ENCODE results near the gene TRPM3. TPM values are rescaled to one million over a fixed set of nuclear protein-coding genes. Genes with fewer than 3 reads are reported as not detected.

TRPM3 gene
- total RNA-seq, 1 donor from 2014 or later, result not detected

- H3K27ac Mint-ChIP-seq, result no peak overlapping the region
- intact Hi-C loops (cut with micrococcal nuclease), result no loop called here
These were observed 747 bp downstream of the TRPM3 start for GRCh38 chr9:71120501-71121247.

DNA sequence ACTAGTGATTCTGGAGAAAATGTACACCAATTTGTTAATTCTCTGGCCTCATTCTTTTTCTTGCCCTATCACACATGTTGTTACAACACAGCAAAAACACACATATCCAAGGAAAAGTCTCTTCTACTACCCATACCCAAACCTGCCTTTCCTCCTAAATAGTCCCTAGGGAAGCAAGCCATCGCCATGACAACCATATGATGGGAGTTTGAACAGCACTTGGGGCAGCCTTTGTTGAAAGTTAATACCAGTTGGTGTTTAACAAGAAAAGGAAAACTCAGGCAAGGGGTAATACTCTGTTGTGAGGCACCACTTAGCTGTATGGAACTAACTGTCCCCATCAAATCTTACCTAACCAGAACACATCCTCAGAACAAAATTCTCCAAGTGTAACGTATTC lies 1.7 kb downstream of the TRPM3 start:
- no peak for DNase-seq
- H3K27ac Mint-ChIP-seq, result no peak overlapping the region
- peaks cover 10% of the 10 kb centered on the region for H3K27me3 Mint-ChIP-seq
- H3K4me1 Mint-ChIP-seq, result no peaks in the 10 kb centered on the region
- no peaks in the 10 kb centered on the region for H3K36me3 Mint-ChIP-seq (ENCODE audit: low read depth)
- H3K9me3 Mint-ChIP-seq, result no peaks in the 10 kb centered on the region
- H3K4me3 Mint-ChIP-seq, result no peak overlapping the region
- intact Hi-C loops (cut with micrococcal nuclease), result no loop called here

More at GRCh38 chr9:71120501-71121247, 747 bp downstream of the TRPM3 start:
- no peak for DNase-seq
- Mint-ChIP-seq H3K4me1 (no peaks in the 10 kb centered on the region), H3K27me3 (peaks cover 10% of the 10 kb centered on the region), H3K9me3 (no peaks in the 10 kb centered on the region), H3K36me3 (ENCODE audit: low read depth) (no peaks in the 10 kb centered on the region), H3K4me3 (no peak overlapping the region)

GRCh38 chr9:71118324-71118723 lies 3.1 kb downstream of the TRPM3 start:
- Mint-ChIP-seq H3K4me1 (no peaks in the 10 kb centered on the region), H3K27me3 (peaks cover 10% of the 10 kb centered on the region), H3K9me3 (no peaks in the 10 kb centered on the region), H3K27ac (no peak overlapping the region), H3K4me3 (no peak overlapping the region), H3K36me3 (ENCODE audit: low read depth) (no peaks in the 10 kb centered on the region)
- intact Hi-C loops (cut with micrococcal nuclease), result no loop called here
- no peak for DNase-seq

DNA sequence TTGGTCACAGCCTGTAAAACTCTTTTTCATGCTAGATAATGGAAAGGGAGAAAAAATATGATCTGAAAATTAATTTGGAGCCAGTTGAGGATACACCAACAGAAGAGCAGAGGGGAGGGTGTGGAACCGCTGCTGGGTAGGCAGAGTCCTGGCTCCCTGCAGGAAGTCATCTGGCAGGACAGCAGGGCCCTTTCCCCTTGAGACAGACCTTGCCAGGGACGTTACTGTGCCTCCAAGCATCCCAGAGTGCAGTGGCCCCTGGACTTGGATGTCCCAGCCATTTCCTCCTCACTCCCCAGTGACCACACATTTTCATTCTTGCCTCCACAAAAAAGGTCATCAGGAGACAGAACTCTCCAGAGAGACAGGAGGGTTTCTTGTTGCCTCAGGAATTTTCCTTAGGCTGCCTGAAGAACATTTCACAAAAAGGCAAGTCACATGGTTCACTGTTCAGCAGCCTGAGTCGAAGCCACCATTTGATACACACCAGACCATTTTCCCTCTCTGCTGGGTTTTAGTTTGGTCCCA lies 5.9 kb downstream of the TRPM3 start:
- H3K4me3 Mint-ChIP-seq, result no peak overlapping the region
- intact Hi-C loops (cut with micrococcal nuclease), result no loop called here
- no peak for DNase-seq
- H3K27ac Mint-ChIP-seq, result no peak overlapping the region
- H3K36me3 Mint-ChIP-seq (ENCODE audit: low read depth), result no peaks in the 10 kb centered on the region
- H3K9me3 Mint-ChIP-seq, result no peaks in the 10 kb centered on the region
- H3K4me1 Mint-ChIP-seq, result no peaks in the 10 kb centered on the region
- H3K27me3 Mint-ChIP-seq, result no peaks in the 10 kb centered on the region

- no peaks in the 10 kb centered on the region for H3K36me3 Mint-ChIP-seq (ENCODE audit: low read depth)
- no peaks in the 10 kb centered on the region for H3K4me1 Mint-ChIP-seq
- no peak overlapping the region for H3K4me3 Mint-ChIP-seq
- intact Hi-C loops (cut with micrococcal nuclease), result no loop called here
- DNase-seq, result no peak
- no peaks in the 10 kb centered on the region for H3K27me3 Mint-ChIP-seq
- no peak overlapping the region for H3K27ac Mint-ChIP-seq
- no peaks in the 10 kb centered on the region for H3K9me3 Mint-ChIP-seq
These were observed 8.6 kb downstream of the TRPM3 start for GRCh38 chr9:71112866-71113265.

GRCh38 chr9:71108937-71109336 lies 12.5 kb downstream of the TRPM3 start:
- no peak for DNase-seq
- Mint-ChIP-seq H3K4me3 (no peak overlapping the region), H3K9me3 (no peaks in the 10 kb centered on the region), H3K4me1 (no peaks in the 10 kb centered on the region), H3K27ac (no peak overlapping the region), H3K36me3 (ENCODE audit: low read depth) (no peaks in the 10 kb centered on the region), H3K27me3 (no peaks in the 10 kb centered on the region)
- intact Hi-C loops (cut with micrococcal nuclease), result no loop called here

- H3K4me1 Mint-ChIP-seq, result no peaks in the 10 kb centered on the region
- intact Hi-C loops (cut with micrococcal nuclease), result no loop called here
- no peaks in the 10 kb centered on the region for H3K36me3 Mint-ChIP-seq (ENCODE audit: low read depth)
- no peaks in the 10 kb centered on the region for H3K27me3 Mint-ChIP-seq
- H3K4me3 Mint-ChIP-seq, result no peak overlapping the region
- H3K9me3 Mint-ChIP-seq, result no peaks in the 10 kb centered on the region
- no peak for DNase-seq
- H3K27ac Mint-ChIP-seq, result no peak overlapping the region
These were observed 14.4 kb downstream of the TRPM3 start for GRCh38 chr9:71106992-71107391.

DNA sequence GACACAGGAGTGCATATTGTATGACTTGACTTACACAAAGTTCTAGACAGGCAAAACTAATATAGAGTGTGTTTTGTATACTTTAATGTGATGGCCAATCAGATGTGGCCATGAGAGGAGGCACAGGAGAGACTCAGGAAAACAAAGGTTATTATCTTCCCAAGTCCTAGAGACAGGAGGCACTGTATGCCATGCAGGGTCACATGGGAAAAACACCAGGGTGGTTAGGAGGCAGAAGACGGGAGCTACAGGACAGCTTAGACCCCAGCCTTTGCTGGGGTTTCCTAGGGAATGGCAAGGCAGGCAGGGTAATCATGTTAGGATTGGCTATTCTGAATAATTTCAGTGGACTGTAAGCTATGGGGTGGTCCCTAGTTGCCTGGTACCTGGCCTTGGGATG lies 16.2 kb downstream of the TRPM3 start:
- DNase-seq, result no peak
- intact Hi-C loops (cut with micrococcal nuclease), result no loop called here
- no peak overlapping the region for H3K4me3 Mint-ChIP-seq
- H3K4me1 Mint-ChIP-seq, result no peaks in the 10 kb centered on the region
- H3K9me3 Mint-ChIP-seq, result no peaks in the 10 kb centered on the region
- no peaks in the 10 kb centered on the region for H3K36me3 Mint-ChIP-seq (ENCODE audit: low read depth)
- H3K27me3 Mint-ChIP-seq, result no peaks in the 10 kb centered on the region
- no peak overlapping the region for H3K27ac Mint-ChIP-seq

GRCh38 chr9:71098801-71099200 lies 22.6 kb downstream of the TRPM3 start:
- Mint-ChIP-seq H3K9me3 (no peaks in the 10 kb centered on the region), H3K4me1 (no peaks in the 10 kb centered on the region), H3K27me3 (peaks cover 2% of the 10 kb centered on the region), H3K27ac (no peak overlapping the region), H3K36me3 (ENCODE audit: low read depth) (no peaks in the 10 kb centered on the region), H3K4me3 (no peak overlapping the region)
- no peak for DNase-seq
- intact Hi-C loops (cut with micrococcal nuclease), result no loop called here

GRCh38 chr9:71097671-71098070 lies 23.8 kb downstream of the TRPM3 start:
- Mint-ChIP-seq H3K4me1 (no peaks in the 10 kb centered on the region), H3K4me3 (no peak overlapping the region), H3K36me3 (ENCODE audit: low read depth) (no peaks in the 10 kb centered on the region), H3K27me3 (peaks cover 2% of the 10 kb centered on the region), H3K27ac (no peak overlapping the region), H3K9me3 (no peaks in the 10 kb centered on the region)
- DNase-seq, result no peak
- intact Hi-C loops (cut with micrococcal nuclease), result no loop called here

DNA sequence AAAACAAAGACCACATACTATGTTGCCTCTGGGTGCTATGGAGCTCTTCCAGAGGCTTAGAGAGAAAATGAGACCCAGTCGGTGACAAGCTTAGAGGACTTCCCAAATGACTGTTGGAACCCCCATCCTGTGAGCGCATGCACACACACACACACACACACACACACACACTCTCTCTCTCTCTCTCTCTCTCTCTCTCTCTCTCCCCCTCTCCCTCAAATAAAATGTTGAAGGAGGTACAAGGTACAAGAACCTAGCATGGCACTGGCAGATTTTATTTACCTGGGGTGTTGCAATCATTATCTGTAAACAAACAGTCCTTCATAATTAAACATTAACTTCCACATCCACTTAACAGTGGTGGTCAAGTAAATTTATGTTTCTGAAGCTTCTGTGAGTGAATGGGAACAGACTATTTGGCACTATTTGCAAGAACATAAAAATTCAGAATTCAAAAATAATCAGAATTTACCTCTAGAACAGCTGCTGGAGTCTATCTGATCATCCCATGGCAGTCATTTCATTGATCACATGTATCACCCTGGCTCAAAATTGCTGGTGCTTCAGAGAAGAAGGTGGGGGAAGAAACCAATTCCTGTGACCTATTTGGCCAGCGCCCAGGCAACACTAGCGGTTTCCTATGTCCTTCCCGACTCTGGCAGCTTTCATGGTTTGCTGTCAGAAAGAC lies 24.9 kb downstream of the TRPM3 start:
- DNase-seq, result no peak
- no peaks in the 10 kb centered on the region for H3K4me1 Mint-ChIP-seq
- no peaks in the 10 kb centered on the region for H3K9me3 Mint-ChIP-seq
- intact Hi-C loops (cut with micrococcal nuclease), result no loop called here
- H3K27ac Mint-ChIP-seq, result no peak overlapping the region
- H3K36me3 Mint-ChIP-seq (ENCODE audit: low read depth), result no peaks in the 10 kb centered on the region
- peaks cover 2% of the 10 kb centered on the region for H3K27me3 Mint-ChIP-seq
- no peak overlapping the region for H3K4me3 Mint-ChIP-seq

DNA sequence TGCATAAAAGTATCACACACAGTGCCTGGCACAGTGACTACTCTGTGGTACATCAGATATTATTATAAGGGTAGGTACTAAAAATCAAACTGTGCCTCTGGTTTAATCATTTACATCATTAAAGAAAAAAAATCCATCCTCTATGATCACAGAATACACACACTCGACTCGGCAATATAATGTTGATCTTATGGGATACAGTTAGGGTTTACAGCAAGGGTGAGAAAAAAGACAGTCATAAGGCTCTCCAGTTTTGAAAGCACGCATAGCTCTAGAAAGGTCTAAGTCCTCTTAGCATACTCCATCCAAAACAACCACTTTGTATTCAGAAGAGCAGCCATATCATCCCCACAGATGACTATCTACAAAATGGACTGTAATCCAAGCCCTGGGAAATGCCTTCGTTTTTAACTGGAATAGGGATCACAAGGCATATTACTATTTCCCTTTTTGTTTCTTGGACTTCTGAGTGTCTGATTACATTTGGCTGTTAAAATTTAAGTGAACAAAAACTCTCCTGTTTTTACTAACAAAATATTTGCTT lies 26.6 kb downstream of the TRPM3 start:
- no peaks in the 10 kb centered on the region for H3K9me3 Mint-ChIP-seq
- intact Hi-C loops (cut with micrococcal nuclease), result no loop called here

DNA sequence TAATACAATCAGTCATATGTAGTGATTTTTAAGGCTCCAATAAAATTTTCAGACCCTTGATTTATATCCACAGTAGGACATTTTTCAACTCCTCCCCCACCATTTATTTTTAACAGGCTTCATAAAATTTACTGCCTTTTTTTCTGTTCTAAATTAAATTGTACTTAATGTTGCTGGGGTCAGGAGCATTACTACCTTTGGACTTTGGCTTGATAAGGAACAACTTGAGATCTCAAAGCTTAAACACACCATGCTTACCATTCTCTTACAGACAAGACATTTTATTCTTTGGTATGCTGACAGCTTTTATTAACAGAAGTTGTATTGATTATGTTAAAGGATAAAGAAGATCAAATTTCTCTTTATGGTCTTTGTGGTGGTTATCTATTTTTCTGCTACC lies 30.5 kb downstream of the TRPM3 start:
- Mint-ChIP-seq H3K36me3 (ENCODE audit: low read depth) (no peaks in the 10 kb centered on the region), H3K4me3 (no peak overlapping the region), H3K9me3 (no peaks in the 10 kb centered on the region), H3K27me3 (no peaks in the 10 kb centered on the region), H3K27ac (no peak overlapping the region), H3K4me1 (no peaks in the 10 kb centered on the region)
- DNase-seq, result no peak
- intact Hi-C loops (cut with micrococcal nuclease), result no loop called here

More for the DNA sequence above, 26.6 kb downstream of the TRPM3 start:
- Mint-ChIP-seq H3K4me3 (no peak overlapping the region), H3K4me1 (no peaks in the 10 kb centered on the region), H3K36me3 (ENCODE audit: low read depth) (no peaks in the 10 kb centered on the region), H3K27ac (no peak overlapping the region), H3K27me3 (peaks cover 2% of the 10 kb centered on the region)
- DNase-seq, result no peak

DNA sequence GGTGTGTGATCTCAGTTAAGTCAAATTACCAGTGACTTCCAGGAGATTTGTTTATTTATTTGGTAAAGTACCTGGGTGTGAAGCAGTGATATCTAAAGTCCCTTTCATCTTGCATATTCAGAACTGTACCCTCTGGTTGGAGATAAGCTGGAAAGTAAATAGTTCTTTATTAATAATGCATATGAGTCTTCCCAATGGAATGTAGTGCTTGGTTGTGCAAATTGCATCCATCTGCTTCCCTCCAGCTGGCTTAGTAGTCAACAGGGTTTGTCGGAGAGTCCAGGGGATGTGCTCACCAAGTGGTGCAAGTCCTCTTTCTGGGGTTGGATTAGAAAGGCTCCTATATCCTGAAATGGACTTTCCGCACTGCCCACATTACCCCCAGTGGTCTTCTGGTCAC lies 42.0 kb downstream of the TRPM3 start:
- H3K27me3 Mint-ChIP-seq, result no peaks in the 10 kb centered on the region

More for the DNA sequence above, 42.0 kb downstream of the TRPM3 start:
- no peak overlapping the region for H3K27ac Mint-ChIP-seq
- H3K4me3 Mint-ChIP-seq, result no peak overlapping the region
- DNase-seq, result no peak
- no peaks in the 10 kb centered on the region for H3K9me3 Mint-ChIP-seq
- H3K4me1 Mint-ChIP-seq, result no peaks in the 10 kb centered on the region
- intact Hi-C loops (cut with micrococcal nuclease), result no loop called here
- H3K36me3 Mint-ChIP-seq (ENCODE audit: low read depth), result no peaks in the 10 kb centered on the region
